GM23248 (cell line): Measurements from ENCODE around the gene SEMA5A. TPM values are rescaled to one million over a fixed set of nuclear protein-coding genes. Genes with fewer than 3 reads are reported as not detected.

Experiments used
- DNase-seq: peaks from one replicate; pipeline ENCODE4 v3.0.0-alpha.2; 2015
- H2AFZ ChIP-seq: fragments of 200-600 bp; sonication (generic); 2 replicates; pipeline ENCODE4 v1.6.1; 2016; ENCODE audit warnings: antibody characterized with exemption
- H3F3A ChIP-seq: fragments of 200-600 bp; sonication (generic); 2 replicates; pipeline ENCODE4 v1.6.1; 2016; ENCODE audit warnings: mild to moderate bottlenecking, antibody characterized with exemption, mixed run types; ENCODE audit not compliant: insufficient read depth
- H3K27ac ChIP-seq: fragments of 200-600 bp; sonication (generic); 2 replicates; pipeline ENCODE4 v1.5.1; 2016; ENCODE audit warnings: mild to moderate bottlenecking
- H3K27me3 ChIP-seq: fragments of 200-600 bp; sonication (generic); replicated peaks from 2 replicates; pipeline ENCODE4 v1.6.1; 2016; ENCODE audit warnings: mild to moderate bottlenecking; ENCODE audit not compliant: insufficient read depth
- H3K36me3 ChIP-seq: fragments of 200-600 bp; sonication (generic); 2 replicates; pipeline ENCODE4 v1.6.1; 2016; ENCODE audit warnings: low read depth, mild to moderate bottlenecking
- H3K4me1 ChIP-seq: fragments of 200-600 bp; sonication (generic); 2 replicates; pipeline ENCODE4 v1.6.1; 2016; ENCODE audit warnings: mild to moderate bottlenecking; ENCODE audit not compliant: insufficient read depth
- H3K4me2 ChIP-seq: fragments of 200-600 bp; sonication (generic); one replicate; pipeline ENCODE4 v1.6.1; 2016; ENCODE audit warnings: mild to moderate bottlenecking; ENCODE audit not compliant: unreplicated experiment
- H3K4me3 ChIP-seq: fragments of 200-600 bp; sonication (generic); 2 replicates; pipeline ENCODE4 v1.5.1; 2016; ENCODE audit warnings: mild to moderate bottlenecking
- H3K79me2 ChIP-seq: fragments of 200-600 bp; sonication (generic); 2 replicates; pipeline ENCODE4 v1.6.1; 2016; ENCODE audit warnings: mild to moderate bottlenecking; ENCODE audit not compliant: insufficient read depth
- H3K9ac ChIP-seq: fragments of 200-600 bp; sonication (generic); 2 replicates; pipeline ENCODE4 v1.6.1; 2016; ENCODE audit warnings: mild to moderate bottlenecking
- H3K9me2 ChIP-seq: fragments of 200-600 bp; sonication (generic); 2 replicates; pipeline ENCODE4 v1.6.1; 2016; ENCODE audit warnings: mixed run types, mild to moderate bottlenecking, moderate library complexity; ENCODE audit not compliant: insufficient read depth
- H3K9me3 ChIP-seq: fragments of 200-600 bp; sonication (generic); one replicate; pipeline ENCODE4 v1.6.1; 2017; ENCODE audit warnings: low read depth
- H4K20me1 ChIP-seq: fragments of 200-600 bp; sonication (generic); 2 replicates; pipeline ENCODE4 v1.6.0; 2016; ENCODE audit not compliant: insufficient read depth
- EZH2 ChIP-seq: fragments of 200-600 bp; sonication (generic); IDR thresholded peaks from 2 replicates; pipeline ENCODE4 v1.6.1; 2018; ENCODE audit warnings: antibody characterized with exemption, mild to moderate bottlenecking; ENCODE audit not compliant: insufficient read depth, poor library complexity, severe bottlenecking
- EZH2phosphoT487 ChIP-seq: fragments of 200-600 bp; sonication (generic); IDR thresholded peaks from 2 replicates; pipeline ENCODE4 v1.6.1; 2018; ENCODE audit warnings: antibody characterized with exemption, moderate library complexity, mild to moderate bottlenecking, low read depth; ENCODE audit not compliant: insufficient read depth
- WGBS, 2 experiments: methylation state at CpG; one replicate each; pipeline ENCODE4 v1.1.6; 2015 to 2017; ENCODE audit warnings: low lambda C conversion rate in 2 of 2, low coverage in 1 of 2; ENCODE audit errors: missing lambda C conversion rate in 2 of 2; 5-methylcytosine and 5-hydroxymethylcytosine counted together
- in situ Hi-C: fragments of 300-500 bp; cut with MboI; formaldehyde crosslinking; loops from 2 replicates; pipeline ENCODE4 v1.15.0; 2020
- polyA plus RNA-seq: library from polyadenylated mRNA; unstranded; fragments of >200 nt; fragmentation: Nextera tagmentation; extraction: Ambion mirVana; gene quantifications from 2 replicates; pipeline ENCODE4 v1.2.1, GENCODE V29; 2016
- total RNA-seq: library from RNA; depleted of rRNA; stranded (reverse); fragments of >200 nt; shearing (Covaris generic); gene quantifications from 2 replicates; pipeline ENCODE4 v1.2.3, GENCODE V29; 2014; rRNA removed

Gene SEMA5A, protein sequence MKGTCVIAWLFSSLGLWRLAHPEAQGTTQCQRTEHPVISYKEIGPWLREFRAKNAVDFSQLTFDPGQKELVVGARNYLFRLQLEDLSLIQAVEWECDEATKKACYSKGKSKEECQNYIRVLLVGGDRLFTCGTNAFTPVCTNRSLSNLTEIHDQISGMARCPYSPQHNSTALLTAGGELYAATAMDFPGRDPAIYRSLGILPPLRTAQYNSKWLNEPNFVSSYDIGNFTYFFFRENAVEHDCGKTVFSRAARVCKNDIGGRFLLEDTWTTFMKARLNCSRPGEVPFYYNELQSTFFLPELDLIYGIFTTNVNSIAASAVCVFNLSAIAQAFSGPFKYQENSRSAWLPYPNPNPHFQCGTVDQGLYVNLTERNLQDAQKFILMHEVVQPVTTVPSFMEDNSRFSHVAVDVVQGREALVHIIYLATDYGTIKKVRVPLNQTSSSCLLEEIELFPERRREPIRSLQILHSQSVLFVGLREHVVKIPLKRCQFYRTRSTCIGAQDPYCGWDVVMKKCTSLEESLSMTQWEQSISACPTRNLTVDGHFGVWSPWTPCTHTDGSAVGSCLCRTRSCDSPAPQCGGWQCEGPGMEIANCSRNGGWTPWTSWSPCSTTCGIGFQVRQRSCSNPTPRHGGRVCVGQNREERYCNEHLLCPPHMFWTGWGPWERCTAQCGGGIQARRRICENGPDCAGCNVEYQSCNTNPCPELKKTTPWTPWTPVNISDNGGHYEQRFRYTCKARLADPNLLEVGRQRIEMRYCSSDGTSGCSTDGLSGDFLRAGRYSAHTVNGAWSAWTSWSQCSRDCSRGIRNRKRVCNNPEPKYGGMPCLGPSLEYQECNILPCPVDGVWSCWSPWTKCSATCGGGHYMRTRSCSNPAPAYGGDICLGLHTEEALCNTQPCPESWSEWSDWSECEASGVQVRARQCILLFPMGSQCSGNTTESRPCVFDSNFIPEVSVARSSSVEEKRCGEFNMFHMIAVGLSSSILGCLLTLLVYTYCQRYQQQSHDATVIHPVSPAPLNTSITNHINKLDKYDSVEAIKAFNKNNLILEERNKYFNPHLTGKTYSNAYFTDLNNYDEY
- total RNA-seq (38.2 and 40.1 TPM in 2 replicates), polyA plus RNA-seq (29.7 and 33.5 TPM in 2 replicates)

DNA sequence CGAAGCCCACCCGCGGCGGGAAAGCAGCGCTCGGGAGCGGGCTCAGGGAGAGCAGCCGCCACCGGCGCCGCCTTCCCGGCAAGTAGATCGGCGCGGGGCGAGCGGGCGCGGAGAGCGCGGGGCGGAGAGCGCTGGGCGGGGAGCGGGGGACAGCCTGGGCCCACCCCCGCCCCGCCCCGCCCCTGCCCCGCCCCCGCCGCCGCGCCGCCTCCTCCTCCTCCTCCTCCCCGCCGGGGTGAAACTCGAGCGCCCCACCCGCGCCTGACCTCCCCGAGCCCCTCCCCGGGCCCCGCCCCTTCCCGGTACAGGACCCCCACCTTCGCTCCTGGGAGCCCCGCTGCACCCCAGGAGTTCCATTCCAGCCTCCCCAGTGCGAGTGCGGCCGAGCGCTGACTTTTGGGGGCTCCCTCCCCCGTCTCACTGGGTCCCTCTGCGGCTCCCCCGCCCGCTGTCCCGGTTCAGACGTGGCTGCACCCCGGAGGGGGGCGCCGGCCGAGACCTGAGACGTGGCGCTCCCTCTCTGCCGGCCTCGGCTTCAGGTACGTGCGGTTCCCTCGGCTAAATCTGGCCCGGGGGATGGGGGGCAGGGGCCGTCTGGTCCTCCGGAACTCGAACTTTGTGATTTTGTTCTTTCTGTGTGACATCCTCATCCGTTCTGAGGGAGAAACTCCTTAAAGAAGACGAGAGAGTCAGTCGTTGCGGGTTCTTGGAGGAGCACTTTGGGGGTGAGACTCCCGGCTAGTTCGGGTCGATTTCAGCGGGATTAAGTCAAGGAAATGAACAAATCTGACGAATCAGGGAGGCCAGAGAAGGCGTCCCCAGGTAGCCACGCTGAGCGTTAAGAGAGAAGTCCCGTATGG is at the start of gene SEMA5A:
TSS of gene SEMA5A (minus strand) at position 84 of the 860 bp plus-strand sequence. CDS start 166,129 bp downstream, outside the sequence.
- in situ Hi-C loops = loop anchor here (10.0 kb wide), 1 partner anchor 599 kb away; no protein-coding TSS in a partner anchor
- no peaks in the 10 kb centered on the region for H3K27me3 ChIP-seq
- H2AFZ ChIP-seq = peak within 1 kb of the TSS; percentile 82
- peaks cover 83% of the 10 kb centered on the region for H3K79me2 ChIP-seq
- WGBS, 2 experiments = 1 to 2% methylated on average over 26 to 52 of the region's 84 CpGs
- peaks cover 27% of the 10 kb centered on the region for H3K4me1 ChIP-seq
- peak within 1 kb of the TSS; percentile 100 for H3K4me2 ChIP-seq
- peak within 1 kb of the TSS; percentile 97 for H3K9ac ChIP-seq
- peak within 1 kb of the TSS; percentile 94 for H3K27ac ChIP-seq
- TF ChIP-seq EZH2phosphoT487 (no peak), EZH2 (no peak)
- H3K9me3 ChIP-seq = no peaks in the 10 kb centered on the region
- no peaks in the 10 kb centered on the region for H3K9me2 ChIP-seq
- peaks cover 18% of the 10 kb centered on the region for H3F3A ChIP-seq
- H3K36me3 ChIP-seq = peaks cover 28% of the 10 kb centered on the region
- peak within 1 kb of the TSS; percentile 84 for H3K4me3 ChIP-seq
- H4K20me1 ChIP-seq = no peaks in the 10 kb centered on the region
- peak; percentile 86 for DNase-seq

- Histone ChIP-seq H3K36me3 (no peaks in the 10 kb centered on the region), H2AFZ (no peak overlapping the region), H3K27ac (no peak overlapping the region), H3K27me3 (peaks cover 23% of the 10 kb centered on the region), H3K9ac (no peak overlapping the region), H3K79me2 (no peaks in the 10 kb centered on the region), H3K4me3 (no peak overlapping the region), H3K4me2 (no peak overlapping the region), H3K9me3 (no peaks in the 10 kb centered on the region), H3K9me2 (no peaks in the 10 kb centered on the region), H3F3A (0 out of 2 replicates have a peak, but pooled peaks cover 6% of the 10 kb centered on the region), H4K20me1 (no peaks in the 10 kb centered on the region), H3K4me1 (peaks cover 10% of the 10 kb centered on the region)
- DNase-seq = no peak
- in situ Hi-C loops = no loop called here
- no peak for TF ChIP-seq EZH2
- no peak for TF ChIP-seq EZH2phosphoT487
Measured at GRCh38 chr5:9594913-9595312, 49.0 kb upstream of the SEMA5A start.

DNA sequence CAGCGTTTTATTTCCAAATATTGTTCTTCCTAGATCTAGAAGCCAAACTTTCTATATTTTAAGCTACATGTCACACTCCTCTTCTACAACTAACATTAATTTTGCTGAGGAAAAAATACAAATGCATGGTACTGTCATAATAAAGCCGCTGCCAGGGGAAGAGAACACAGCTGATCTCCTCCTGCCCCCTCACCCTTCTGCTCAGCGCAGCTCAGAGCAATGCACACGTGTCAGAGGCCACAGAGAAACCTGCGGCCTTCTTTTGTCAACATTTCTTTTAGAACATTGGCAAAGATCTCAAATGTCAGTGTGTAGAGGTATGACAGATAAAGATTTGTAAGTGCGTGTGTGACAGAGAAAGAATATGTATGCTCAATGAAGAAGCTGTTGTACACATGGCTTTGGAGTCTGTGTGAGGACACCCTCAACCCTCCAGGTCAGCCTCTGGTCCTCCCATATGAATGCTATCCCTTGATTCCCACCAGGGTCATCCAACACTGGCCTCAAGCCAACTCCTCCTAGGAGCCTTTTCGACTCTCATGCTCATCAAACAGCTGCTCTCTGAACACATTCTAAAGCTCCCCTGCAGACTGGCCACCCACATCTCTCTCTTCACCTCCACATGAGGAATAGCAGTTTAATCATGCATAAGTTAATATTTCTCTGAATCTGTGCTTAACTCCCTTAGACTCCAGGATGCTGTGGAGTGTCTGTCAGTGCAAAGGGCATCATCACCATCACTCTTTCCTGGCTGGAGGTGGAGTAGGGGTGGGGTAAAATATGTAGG is 43.4 kb upstream of the SEMA5A start:
- H3K9me3 ChIP-seq = no peaks in the 10 kb centered on the region
- 63 to 69% methylated on average over 6 to 7 of the region's 7 CpGs for WGBS, 2 experiments
- H4K20me1 ChIP-seq = no peaks in the 10 kb centered on the region
- no peak overlapping the region for H3K4me2 ChIP-seq
- in situ Hi-C loops = no loop called here
- H3K9ac ChIP-seq = no peak overlapping the region
- no peak for TF ChIP-seq EZH2
- TF ChIP-seq EZH2phosphoT487 = no peak
- no peaks in the 10 kb centered on the region for H3F3A ChIP-seq
- H2AFZ ChIP-seq = no peak overlapping the region
- no peak overlapping the region for H3K4me3 ChIP-seq
- no peaks in the 10 kb centered on the region for H3K79me2 ChIP-seq
- H3K27me3 ChIP-seq = peaks cover 21% of the 10 kb centered on the region
- no peaks in the 10 kb centered on the region for H3K9me2 ChIP-seq
- no peaks in the 10 kb centered on the region for H3K4me1 ChIP-seq
- no peaks in the 10 kb centered on the region for H3K36me3 ChIP-seq
- no peak for DNase-seq
- no peak overlapping the region for H3K27ac ChIP-seq
